Esophagus (tissue), 2 donors: ENCODE data around the gene ORAI2. TPM values are rescaled to one million over a fixed set of nuclear protein-coding genes. Genes with fewer than 3 reads are reported as not detected.
A peak's percentile ranks its signal among the peaks of the same experiment; 100 is the strongest.
"Not testable (repeated sequence)": the region's sequence is repeated elsewhere in the genome, so short reads cannot be mapped to it uniquely, and the experiment has no call there.

Source experiments
- H3K27ac ChIP-seq, 2 donors: one replicate each; pipeline ENCODE4 v1.5.1; 2013; ENCODE audit warnings: low read depth in 2 of 2, mild to moderate bottlenecking in 2 of 2, inconsistent platforms in 1 of 2, low read length in 1 of 2, moderate library complexity in 1 of 2
- H3K27me3 ChIP-seq, 2 donors: one replicate each; pipeline ENCODE4 v1.6.1; 2013; ENCODE audit warnings: low read length in 2 of 2, control low read depth in 1 of 2, mild to moderate bottlenecking in 1 of 2; ENCODE audit not compliant: insufficient read depth in 2 of 2, control insufficient read depth in 1 of 2
- H3K36me3 ChIP-seq, 2 donors: one replicate each; pipeline ENCODE4 v1.6.1; 2013; ENCODE audit warnings: low read length in 1 of 2; ENCODE audit not compliant: control insufficient read depth in 2 of 2, insufficient read depth in 2 of 2
- H3K4me1 ChIP-seq, 2 donors: one replicate each; pipeline ENCODE4 v1.6.1; 2013; ENCODE audit warnings: low read length in 1 of 2; ENCODE audit not compliant: control insufficient read depth in 2 of 2, insufficient read depth in 2 of 2
- H3K4me3 ChIP-seq, 2 donors: one replicate each; pipeline ENCODE4 v1.5.1; 2013; ENCODE audit warnings: low read length in 2 of 2, mild to moderate bottlenecking in 2 of 2, low read depth in 1 of 2, moderate library complexity in 1 of 2
- H3K9me3 ChIP-seq, 2 donors: one replicate each; pipeline ENCODE4 v1.6.1; 2013; ENCODE audit warnings: mild to moderate bottlenecking in 2 of 2, low read depth in 1 of 2, low read length in 1 of 2, moderate library complexity in 1 of 2; ENCODE audit not compliant: control insufficient read depth in 2 of 2, insufficient read depth in 1 of 2
- WGBS, 2 donors: extraction: QIAGEN DNeasy Blood & Tissue Kit; methylation state at CpG; one replicate each; pipeline ENCODE4 v1.1.7; 2013; 5-methylcytosine and 5-hydroxymethylcytosine counted together
- polyA plus RNA-seq, 2 donors: library from polyadenylated mRNA; stranded (reverse); fragments of 200-250 nt; gene quantifications; one replicate each; pipeline ENCODE4 v1.2.3, GENCODE V29; 2013
- donor health status: healthy with polysubstance abuse.
- donor health status: Bipolar disorder and iron deficiency.

Gene ORAI2
- polyA plus RNA-seq, 2 donors: 0.71 to 1.4 TPM

DNA sequence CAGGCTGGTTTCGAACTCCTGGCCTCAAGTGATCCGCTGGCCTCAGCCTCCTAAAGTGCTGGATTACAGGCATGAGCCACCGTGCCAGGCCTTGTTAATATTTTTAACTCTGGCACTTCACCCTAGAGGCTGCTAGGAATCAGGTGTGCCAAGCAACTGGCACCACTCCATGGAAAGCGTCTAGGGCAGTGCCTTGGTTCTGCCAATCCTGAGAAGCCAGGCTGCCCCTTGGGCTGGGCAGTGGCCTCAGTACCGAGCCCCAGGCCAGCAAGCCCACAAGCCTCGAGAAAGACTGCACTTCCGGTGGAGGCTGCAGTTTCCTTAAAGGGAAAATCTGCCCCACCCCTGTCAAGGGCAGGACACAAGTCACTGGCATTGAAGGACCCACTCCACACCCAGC is 19.9 kb downstream of the ORAI2 start:
- Histone ChIP-seq H3K27me3 (no peaks in the 10 kb centered on the region), H3K9me3 (no peaks in the 10 kb centered on the region), H3K4me3 (no peak overlapping the region), H3K27ac (no peak overlapping the region), H3K4me1 (peaks cover 2% of the 10 kb centered on the region in 2 donors), H3K36me3 (peaks cover 0 to 15% of the 10 kb centered on the region in 2 donors)
- WGBS, 2 donors: 66 to 67% methylated on average over 7 of the region's 7 CpGs

DNA sequence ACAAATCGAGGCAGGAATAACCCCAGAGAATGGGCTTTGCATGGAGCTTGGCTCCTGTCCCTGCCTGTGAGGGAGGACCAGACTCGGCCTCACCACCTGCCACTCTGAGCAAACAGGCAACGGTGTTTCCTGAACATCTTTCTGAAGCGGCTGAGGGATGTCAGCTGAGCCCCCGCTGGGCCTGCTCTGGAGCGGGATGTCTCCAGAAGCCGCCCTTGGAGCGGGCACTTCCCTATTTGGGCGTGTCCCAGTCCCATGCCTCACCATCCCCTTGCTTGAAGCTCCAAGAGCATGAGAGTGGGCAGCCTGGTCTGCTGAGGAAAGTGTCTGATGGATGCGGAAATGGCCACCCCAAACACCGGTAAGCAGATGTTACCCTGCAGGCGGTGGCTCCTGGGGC is 21.1 kb downstream of the ORAI2 start:
- Histone ChIP-seq H3K36me3 (peaks cover 0 to 20% of the 10 kb centered on the region in 2 donors), H3K27me3 (no peaks in the 10 kb centered on the region), H3K4me3 (no peak overlapping the region), H3K9me3 (no peaks in the 10 kb centered on the region), H3K27ac (peak overlapping the region in 1 of 2 donors; percentile 1), H3K4me1 (peaks cover 2% of the 10 kb centered on the region in 2 donors)
- 65 to 67% methylated on average over 12 of the region's 12 CpGs for WGBS, 2 donors

DNA sequence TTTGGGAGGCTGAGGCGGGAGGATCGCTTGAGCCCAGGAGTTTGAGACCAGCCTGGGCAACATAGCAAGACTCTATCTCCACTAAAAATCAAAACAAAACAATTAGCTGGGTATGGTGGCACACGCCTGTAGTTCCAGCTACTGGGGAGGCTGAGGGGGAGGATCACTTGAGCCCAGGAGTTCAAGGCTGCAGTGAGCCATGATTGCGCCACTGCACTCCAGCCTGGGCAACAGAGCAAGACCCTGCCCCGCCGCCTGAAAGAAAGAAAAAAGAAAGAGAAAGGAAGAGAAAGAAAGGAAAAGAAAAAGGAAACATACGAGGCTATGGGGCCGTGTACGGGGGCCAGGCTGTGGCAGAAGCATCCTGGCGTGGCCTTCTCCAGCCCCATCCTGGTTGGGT is 21.6 kb downstream of the ORAI2 start:
- peaks cover 0 to 21% of the 10 kb centered on the region in 2 donors for H3K36me3 ChIP-seq
- H3K27ac ChIP-seq, H3K4me3 ChIP-seq, H3K27me3 ChIP-seq, H3K9me3 ChIP-seq, H3K4me1 ChIP-seq: not testable (repeated sequence)
- 93% methylated on average over 10 of the region's 10 CpGs for WGBS, 2 donors

DNA sequence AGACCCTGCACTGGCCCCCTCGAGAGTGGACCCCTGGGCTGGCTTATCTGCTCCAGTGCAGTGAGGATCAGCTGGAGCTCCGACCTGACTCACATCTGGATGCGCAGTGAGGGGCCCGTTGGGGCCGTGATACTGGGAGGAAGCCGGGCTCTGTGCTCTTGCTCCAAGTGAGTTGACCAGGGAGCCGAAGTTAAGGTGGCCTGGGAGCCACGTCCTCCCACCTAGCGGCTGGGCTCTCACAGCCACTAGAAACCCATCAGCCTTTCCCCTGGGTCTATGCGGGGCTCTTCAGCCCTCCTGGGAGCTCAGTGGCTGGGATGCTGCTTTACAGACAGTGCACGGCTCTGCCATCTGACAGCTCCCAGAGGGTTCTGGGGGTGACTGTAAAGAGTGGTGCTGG is 22.2 kb downstream of the ORAI2 start:
- Histone ChIP-seq H3K4me1 (peaks cover 2% of the 10 kb centered on the region in 2 donors), H3K36me3 (peaks cover 0 to 21% of the 10 kb centered on the region in 2 donors), H3K27ac (no peak overlapping the region), H3K4me3 (no peak overlapping the region), H3K9me3 (no peaks in the 10 kb centered on the region), H3K27me3 (no peaks in the 10 kb centered on the region)
- WGBS, 2 donors: 90 to 91% methylated on average over 11 of the region's 11 CpGs

DNA sequence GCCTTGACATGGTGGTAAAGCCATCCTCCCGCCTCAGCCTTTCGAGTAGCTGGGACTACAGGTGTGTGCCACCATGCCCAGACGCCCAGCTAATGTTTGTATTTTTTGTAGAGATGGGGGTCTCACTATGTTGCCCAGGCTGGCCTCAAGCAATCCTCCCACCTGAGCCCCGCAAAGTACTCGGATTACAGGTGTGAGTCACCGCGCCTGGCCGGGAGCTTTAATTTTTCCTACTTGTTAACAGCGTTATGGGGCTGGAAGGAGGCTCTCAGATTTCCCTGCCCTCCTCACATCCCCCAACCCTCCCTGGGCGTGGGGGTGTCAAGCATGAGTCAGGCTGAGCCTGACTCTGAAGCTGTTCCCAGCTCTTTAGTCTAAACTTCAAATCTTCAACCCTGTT is 23.0 kb downstream of the ORAI2 start:
- Histone ChIP-seq H3K36me3 (peaks cover 0 to 21% of the 10 kb centered on the region in 2 donors), H3K4me3 (no peak overlapping the region), H3K4me1 (peaks cover under 1 to 2% of the 10 kb centered on the region in 2 donors), H3K27ac (no peak overlapping the region), H3K27me3 (no peaks in the 10 kb centered on the region), H3K9me3 (no peaks in the 10 kb centered on the region)
- 83 to 86% methylated on average over 10 of the region's 10 CpGs for WGBS, 2 donors

DNA sequence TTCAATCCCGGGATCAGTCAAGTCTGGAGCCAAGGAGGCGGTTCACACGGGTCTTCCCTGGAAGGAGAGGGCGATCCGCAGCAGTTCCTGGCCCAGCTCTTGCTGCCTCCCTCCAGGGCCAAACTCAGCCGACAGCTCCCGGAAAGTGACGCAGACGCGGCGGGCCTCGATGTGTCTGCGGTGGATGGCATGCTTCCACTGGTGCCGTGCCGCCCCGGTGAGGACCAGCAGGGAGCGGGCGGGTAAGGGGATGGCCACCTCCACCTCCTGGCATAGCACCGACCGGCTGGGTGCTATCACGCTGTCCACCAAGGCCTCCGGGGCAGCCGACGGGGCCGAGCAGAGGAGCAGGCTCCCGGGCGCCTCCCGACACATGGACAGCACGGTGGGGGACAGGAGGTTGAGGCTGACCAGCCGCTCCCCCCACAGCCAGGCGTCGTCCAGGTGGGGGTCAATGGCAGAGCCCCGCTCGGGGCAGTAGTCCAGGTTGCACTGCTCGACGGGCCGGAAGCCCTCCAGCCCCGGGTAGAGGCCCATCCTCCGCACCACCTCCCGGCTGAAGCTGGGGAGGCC is 24.1 kb downstream of the ORAI2 start:
- WGBS, 2 donors: 91 to 93% methylated on average over 40 of the region's 40 CpGs
- Histone ChIP-seq H3K4me3 (no peak overlapping the region), H3K9me3 (no peaks in the 10 kb centered on the region), H3K27me3 (no peaks in the 10 kb centered on the region), H3K4me1 (no peaks in the 10 kb centered on the region), H3K27ac (no peak overlapping the region), H3K36me3 (peaks cover 0 to 21% of the 10 kb centered on the region in 2 donors)

DNA sequence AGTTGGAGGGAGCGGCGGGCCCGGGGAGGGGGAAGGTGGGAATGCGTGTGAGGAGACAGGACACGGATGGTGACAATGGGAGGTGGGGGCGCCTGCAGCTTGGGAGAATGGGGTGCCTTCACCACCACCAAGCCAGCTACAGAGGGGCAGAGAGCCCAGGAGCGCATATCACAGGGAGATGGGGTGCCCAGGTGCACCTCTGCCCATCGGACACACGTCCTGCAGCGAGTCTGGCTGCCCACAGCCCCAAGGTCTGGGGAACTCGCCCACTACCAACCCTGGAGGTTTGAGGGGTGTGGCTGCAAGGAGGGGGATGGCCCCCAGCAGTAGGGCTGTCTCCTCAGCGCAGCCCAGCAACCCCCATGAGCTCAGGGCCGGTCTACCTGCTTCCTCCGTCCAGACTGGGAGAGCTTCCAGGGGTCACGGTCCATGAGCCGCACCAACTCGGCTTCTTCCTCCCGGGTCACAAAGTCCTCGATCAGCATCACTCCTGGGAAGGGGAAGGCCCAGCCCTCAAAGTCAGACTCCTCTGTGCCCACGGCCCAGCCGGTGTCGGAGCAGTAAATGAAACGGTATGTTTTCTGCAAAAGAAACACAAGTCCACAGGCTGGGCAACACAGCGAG is 26.0 kb downstream of the ORAI2 start:
- WGBS, 2 donors: 94 to 95% methylated on average over 23 to 24 of the region's 24 CpGs
- H3K4me3 ChIP-seq: no peak overlapping the region
- H3K4me1 ChIP-seq: peaks cover 0 to 2% of the 10 kb centered on the region in 2 donors
- no peaks in the 10 kb centered on the region for H3K27me3 ChIP-seq
- peaks cover 0 to 21% of the 10 kb centered on the region in 2 donors for H3K36me3 ChIP-seq
- H3K9me3 ChIP-seq: no peaks in the 10 kb centered on the region
- no peak overlapping the region for H3K27ac ChIP-seq

DNA sequence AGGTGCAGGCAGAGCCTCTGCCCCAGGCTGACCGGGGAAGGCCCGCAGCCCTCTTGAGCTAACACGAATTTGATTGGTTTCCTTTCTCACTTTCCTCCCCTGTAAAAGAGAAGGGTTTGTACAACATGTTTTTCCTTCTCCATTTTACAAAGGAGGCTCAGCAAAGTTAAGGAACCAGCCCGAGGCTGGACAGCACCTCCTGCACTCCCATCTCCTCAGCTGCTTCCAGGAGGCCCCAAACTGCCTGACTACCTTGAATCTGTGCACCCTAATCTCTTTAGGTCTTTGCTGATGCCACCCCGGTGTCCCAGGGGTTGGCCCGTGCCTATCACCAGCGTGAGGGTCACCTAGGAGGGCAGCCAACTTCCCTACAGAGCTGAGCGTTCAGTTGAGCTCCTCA is 27.1 kb downstream of the ORAI2 start:
- no peak overlapping the region for H3K27ac ChIP-seq
- H3K9me3 ChIP-seq: no peaks in the 10 kb centered on the region
- H3K4me3 ChIP-seq: no peak overlapping the region
- peaks cover 0 to 2% of the 10 kb centered on the region in 2 donors for H3K4me1 ChIP-seq
- no peaks in the 10 kb centered on the region for H3K27me3 ChIP-seq
- peaks cover 0 to 18% of the 10 kb centered on the region in 2 donors for H3K36me3 ChIP-seq
- 89 to 94% methylated on average over 8 of the region's 8 CpGs for WGBS, 2 donors

DNA sequence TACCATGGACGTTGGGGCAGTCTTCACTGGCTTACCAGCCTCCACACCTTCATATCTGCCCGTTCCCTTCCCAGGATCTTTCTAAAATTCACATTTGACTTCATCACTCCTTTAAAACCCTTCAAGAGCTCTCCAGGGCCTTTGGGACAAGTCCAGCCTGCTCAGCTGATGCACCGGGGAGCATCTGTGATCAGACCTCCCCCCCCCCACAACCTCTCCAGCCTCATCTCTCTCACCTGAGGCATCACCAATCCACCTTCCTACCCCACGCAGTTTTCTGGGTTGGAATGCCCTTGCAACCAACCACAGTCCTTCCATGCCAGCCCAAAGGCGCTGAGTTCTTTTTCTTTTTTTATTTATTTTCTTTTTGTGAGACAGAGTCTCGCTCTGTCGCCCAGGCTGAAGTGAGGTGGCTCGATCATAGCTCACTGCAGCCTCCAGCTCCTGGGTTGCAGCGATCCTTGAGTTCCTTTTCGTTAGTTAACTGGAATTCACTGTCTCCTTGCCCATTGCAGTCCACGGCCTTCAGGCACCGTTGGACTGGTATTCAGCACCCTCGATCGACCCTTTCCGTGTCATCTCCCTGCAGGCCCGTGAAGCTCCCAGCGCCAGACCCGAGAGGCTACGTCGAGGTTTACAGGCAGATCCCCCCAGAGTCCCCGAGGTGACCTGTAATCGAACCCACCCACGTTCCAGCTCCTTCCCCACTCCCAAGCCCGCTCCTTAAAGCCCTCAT is 30.6 kb downstream of the ORAI2 start:
- peak overlapping the region in 1 of 2 donors; percentile 47 for H3K27ac ChIP-seq
- peaks cover 5 to 8% of the 10 kb centered on the region in 2 donors for H3K4me1 ChIP-seq
- WGBS, 2 donors: 11 to 12% methylated on average over 24 of the region's 24 CpGs
- H3K27me3 ChIP-seq: no peaks in the 10 kb centered on the region
- H3K9me3 ChIP-seq: no peaks in the 10 kb centered on the region
- H3K4me3 ChIP-seq: peak overlapping the region; percentile 84 to 93
- peaks cover 0 to 7% of the 10 kb centered on the region in 2 donors for H3K36me3 ChIP-seq
